ENCODE measurements around the gene SERPINB11.

SERPINB11 gene

GRCh38 chr18:63700501-63700900 lies 2.3 kb upstream of the SERPINB11 start:
- ATAC-seq, result no peak
- H3K9me3 Mint-ChIP-seq, result peaks cover 2% of the 10 kb centered on the region
- H3K4me3 Mint-ChIP-seq, result no peak overlapping the region
- H3K27ac Mint-ChIP-seq, result no peak overlapping the region
- H3K4me1 Mint-ChIP-seq, result no peaks in the 10 kb centered on the region
- no peaks in the 10 kb centered on the region for H3K36me3 Mint-ChIP-seq
- H3K27me3 Mint-ChIP-seq, result peaks cover 9% of the 10 kb centered on the region

GRCh38 chr18:63701952-63702351 lies 808 bp upstream of the SERPINB11 start:
- Mint-ChIP-seq H3K27me3 (peaks cover 9% of the 10 kb centered on the region), H3K27ac (no peak overlapping the region), H3K4me3 (no peak overlapping the region), H3K4me1 (no peaks in the 10 kb centered on the region), H3K9me3 (peaks cover 2% of the 10 kb centered on the region), H3K36me3 (no peaks in the 10 kb centered on the region)
- no peak for ATAC-seq

- no peak overlapping the region for H3K27ac Mint-ChIP-seq
- H3K9me3 Mint-ChIP-seq, result no peaks in the 10 kb centered on the region
- H3K4me1 Mint-ChIP-seq, result no peaks in the 10 kb centered on the region
- H3K27me3 Mint-ChIP-seq, result no peaks in the 10 kb centered on the region
- H3K4me3 Mint-ChIP-seq, result no peak overlapping the region
- ATAC-seq, result no peak
- H3K36me3 Mint-ChIP-seq, result no peaks in the 10 kb centered on the region
These were observed 2.6 kb downstream of the SERPINB11 start for GRCh38 chr18:63705401-63705800.

- Mint-ChIP-seq H3K27ac (no peak overlapping the region), H3K27me3 (no peaks in the 10 kb centered on the region), H3K4me3 (no peak overlapping the region), H3K9me3 (no peaks in the 10 kb centered on the region), H3K36me3 (no peaks in the 10 kb centered on the region), H3K4me1 (no peaks in the 10 kb centered on the region)
- no peak for ATAC-seq
These were observed 5.1 kb downstream of the SERPINB11 start for GRCh38 chr18:63707816-63708215.

GRCh38 chr18:63708650-63709049 lies 5.9 kb downstream of the SERPINB11 start:
- no peaks in the 10 kb centered on the region for H3K4me1 Mint-ChIP-seq
- H3K4me3 Mint-ChIP-seq, result no peak overlapping the region
- H3K27ac Mint-ChIP-seq, result no peak overlapping the region
- H3K36me3 Mint-ChIP-seq, result no peaks in the 10 kb centered on the region
- no peaks in the 10 kb centered on the region for H3K9me3 Mint-ChIP-seq
- no peak for ATAC-seq
- no peaks in the 10 kb centered on the region for H3K27me3 Mint-ChIP-seq

GRCh38 chr18:63725682-63726480 lies 23.1 kb downstream of the SERPINB11 start:
- Mint-ChIP-seq H3K9me3 (peaks cover 4% of the 10 kb centered on the region), H3K27ac (no peak overlapping the region), H3K27me3 (no peaks in the 10 kb centered on the region), H3K4me1 (no peaks in the 10 kb centered on the region), H3K36me3 (no peaks in the 10 kb centered on the region), H3K4me3 (no peak overlapping the region)
- no peak for ATAC-seq

- peaks cover 3% of the 10 kb centered on the region for H3K9me3 Mint-ChIP-seq
- no peaks in the 10 kb centered on the region for H3K27me3 Mint-ChIP-seq
- ATAC-seq, result no peak
- no peak overlapping the region for H3K27ac Mint-ChIP-seq
- no peaks in the 10 kb centered on the region for H3K4me1 Mint-ChIP-seq
- no peaks in the 10 kb centered on the region for H3K36me3 Mint-ChIP-seq
- H3K4me3 Mint-ChIP-seq, result no peak overlapping the region
These were observed 28.0 kb downstream of the SERPINB11 start for GRCh38 chr18:63730773-63731172.

GRCh38 chr18:63731215-63731614 lies 28.5 kb downstream of the SERPINB11 start:
- Mint-ChIP-seq H3K4me3 (no peak overlapping the region), H3K4me1 (no peaks in the 10 kb centered on the region), H3K9me3 (peaks cover 5% of the 10 kb centered on the region), H3K27me3 (no peaks in the 10 kb centered on the region), H3K27ac (no peak overlapping the region), H3K36me3 (no peaks in the 10 kb centered on the region)
- ATAC-seq, result no peak

GRCh38 chr18:63736876-63737275 lies 34.1 kb downstream of the SERPINB11 start:
- no peak overlapping the region for H3K27ac Mint-ChIP-seq
- H3K9me3 Mint-ChIP-seq, result peaks cover 4% of the 10 kb centered on the region
- no peak for ATAC-seq

GRCh38 chr18:63741769-63742168 lies 39.0 kb downstream of the SERPINB11 start:
- ATAC-seq, result no peak
- Mint-ChIP-seq H3K9me3 (peaks cover 3% of the 10 kb centered on the region), H3K4me3 (no peak overlapping the region), H3K4me1 (no peaks in the 10 kb centered on the region), H3K27ac (no peak overlapping the region), H3K36me3 (no peaks in the 10 kb centered on the region), H3K27me3 (peaks cover 9% of the 10 kb centered on the region)

More at GRCh38 chr18:63736876-63737275, 34.1 kb downstream of the SERPINB11 start:
- no peaks in the 10 kb centered on the region for H3K36me3 Mint-ChIP-seq
- no peaks in the 10 kb centered on the region for H3K4me1 Mint-ChIP-seq
- H3K27me3 Mint-ChIP-seq, result no peaks in the 10 kb centered on the region
- H3K4me3 Mint-ChIP-seq, result no peak overlapping the region

- no peaks in the 10 kb centered on the region for H3K36me3 Mint-ChIP-seq
- H3K4me1 Mint-ChIP-seq, result no peaks in the 10 kb centered on the region
- no peak overlapping the region for H3K4me3 Mint-ChIP-seq
- H3K27me3 Mint-ChIP-seq, result peaks cover 9% of the 10 kb centered on the region
- H3K9me3 Mint-ChIP-seq, result peaks cover 3% of the 10 kb centered on the region
- no peak for ATAC-seq
- H3K27ac Mint-ChIP-seq, result no peak overlapping the region
These were observed 44.2 kb downstream of the SERPINB11 start for GRCh38 chr18:63747006-63747405.

GRCh38 chr18:63749489-63749888 lies 46.7 kb downstream of the SERPINB11 start:
- ATAC-seq, result no peak

GRCh38 chr18:63752636-63753035 lies 49.9 kb downstream of the SERPINB11 start:
- H3K4me3 Mint-ChIP-seq, result no peak overlapping the region
- no peaks in the 10 kb centered on the region for H3K9me3 Mint-ChIP-seq
- H3K4me1 Mint-ChIP-seq, result no peaks in the 10 kb centered on the region
- H3K36me3 Mint-ChIP-seq, result no peaks in the 10 kb centered on the region
- ATAC-seq, result no peak
- H3K27ac Mint-ChIP-seq, result no peak overlapping the region
- no peaks in the 10 kb centered on the region for H3K27me3 Mint-ChIP-seq

More at GRCh38 chr18:63749489-63749888, 46.7 kb downstream of the SERPINB11 start:
- Mint-ChIP-seq H3K27ac (no peak overlapping the region), H3K27me3 (no peaks in the 10 kb centered on the region), H3K9me3 (peaks cover 3% of the 10 kb centered on the region), H3K4me1 (no peaks in the 10 kb centered on the region), H3K36me3 (no peaks in the 10 kb centered on the region), H3K4me3 (no peak overlapping the region)

GRCh38 chr18:63753676-63754075 lies 50.9 kb downstream of the SERPINB11 start:
- Mint-ChIP-seq H3K27me3 (no peaks in the 10 kb centered on the region), H3K9me3 (peaks cover 3% of the 10 kb centered on the region), H3K27ac (no peak overlapping the region), H3K4me3 (no peak overlapping the region), H3K4me1 (no peaks in the 10 kb centered on the region), H3K36me3 (no peaks in the 10 kb centered on the region)
- ATAC-seq, result no peak

GRCh38 chr18:63757541-63757940 lies 54.8 kb downstream of the SERPINB11 start:
- no peaks in the 10 kb centered on the region for H3K4me1 Mint-ChIP-seq
- no peak overlapping the region for H3K27ac Mint-ChIP-seq
- no peaks in the 10 kb centered on the region for H3K27me3 Mint-ChIP-seq
- no peaks in the 10 kb centered on the region for H3K36me3 Mint-ChIP-seq
- H3K9me3 Mint-ChIP-seq, result peaks cover 13% of the 10 kb centered on the region
- H3K4me3 Mint-ChIP-seq, result no peak overlapping the region
- ATAC-seq, result no peak

GRCh38 chr18:63758615-63759240 lies 56.0 kb downstream of the SERPINB11 start:
- H3K4me1 Mint-ChIP-seq, result no peaks in the 10 kb centered on the region
- no peaks in the 10 kb centered on the region for H3K36me3 Mint-ChIP-seq
- H3K9me3 Mint-ChIP-seq, result peaks cover 13% of the 10 kb centered on the region
- H3K27me3 Mint-ChIP-seq, result no peaks in the 10 kb centered on the region
- H3K4me3 Mint-ChIP-seq, result no peak overlapping the region
- H3K27ac Mint-ChIP-seq, result no peak overlapping the region
- ATAC-seq, result no peak

Data from stimulated activated memory B cell treated with anti-CD40 and anti-IgM and Interleukin-4, amounts not matched to agents 10 μg/mL and 1 μg/mL and 100 μg/mL, for 72 hours (primary cell).